Neural cell (in vitro differentiated cells): ENCODE data around the gene PRR5. TPM values are rescaled to one million over a fixed set of nuclear protein-coding genes. Genes with fewer than 3 reads are reported as not detected.

Source experiments
- H2AFZ ChIP-seq: fragments of 200-600, 300-800 bp; sonication (generic), shearing (Covaris generic); 2 replicates; pipeline ENCODE4 v1.6.0; 2014; ENCODE audit warnings: low read depth, mild to moderate bottlenecking, antibody characterized with exemption, low read length, moderate library complexity
- H3F3A ChIP-seq: fragments of 200-600 bp; shearing (Covaris generic); 2 replicates; pipeline ENCODE4 v1.6.1; 2016; ENCODE audit warnings: mild to moderate bottlenecking, moderate library complexity, mixed read lengths, antibody characterized with exemption, low read length; ENCODE audit not compliant: insufficient read depth, poor library complexity, severe bottlenecking
- H3K27ac ChIP-seq: fragments of 200-600, 300-800 bp; sonication (generic), shearing (Covaris generic); 2 replicates; pipeline ENCODE4 v1.5.1; 2014; ENCODE audit warnings: mild to moderate bottlenecking, low read length, moderate library complexity
- H3K27me3 ChIP-seq: fragments of 300-800, 200-600 bp; sonication (generic), shearing (Covaris generic); 2 replicates; pipeline ENCODE4 v1.6.0; 2014; ENCODE audit warnings: mild to moderate bottlenecking, low read depth, low read length, moderate library complexity; ENCODE audit not compliant: insufficient read depth
- H3K36me3 ChIP-seq: fragments of 300-800, 200-600 bp; sonication (generic), shearing (Covaris generic); 2 replicates; pipeline ENCODE4 v1.5.1; 2014; ENCODE audit warnings: mild to moderate bottlenecking, antibody characterized with exemption, low read length, moderate library complexity; ENCODE audit not compliant: insufficient read depth
- H3K4me2 ChIP-seq: fragments of 300-800, 200-600 bp; sonication (generic), shearing (Covaris generic); 2 replicates; pipeline ENCODE4 v1.6.0; 2014; ENCODE audit warnings: mild to moderate bottlenecking, low read length
- H3K4me3 ChIP-seq: fragments of 300-800, 200-600 bp; sonication (generic), shearing (Covaris generic); 2 replicates; pipeline ENCODE4 v1.5.1; 2014; ENCODE audit warnings: mild to moderate bottlenecking, low read length, moderate library complexity
- H3K79me2 ChIP-seq: fragments of 200-600 bp; shearing (Covaris generic); replicated peaks from 2 replicates; pipeline ENCODE4 v1.6.0; 2014; ENCODE audit warnings: mild to moderate bottlenecking, low read length, moderate library complexity; ENCODE audit not compliant: insufficient read depth
- H3K9ac ChIP-seq: fragments of 300-800, 200-600 bp; sonication (generic), shearing (Covaris generic); 2 replicates; pipeline ENCODE4 v1.6.1; 2016; ENCODE audit warnings: mild to moderate bottlenecking, low read length, mixed read lengths
- H3K9me2 ChIP-seq: fragments of 200-600 bp; shearing (Covaris generic); 2 replicates; pipeline ENCODE4 v1.6.1; 2016; ENCODE audit warnings: mild to moderate bottlenecking, low read length, mixed read lengths; ENCODE audit not compliant: insufficient read depth
- H3K9me3 ChIP-seq: fragments of 200-600, 300-800 bp; sonication (generic), shearing (Covaris generic); 2 replicates; pipeline ENCODE4 v1.6.1; 2016; ENCODE audit warnings: mild to moderate bottlenecking, mixed run types, low read length, moderate library complexity, mixed read lengths
- H4K20me1 ChIP-seq: fragments of 200-600 bp; shearing (Covaris generic); 2 replicates; pipeline ENCODE4 v1.6.1; 2016; ENCODE audit warnings: mild to moderate bottlenecking, mixed run types; ENCODE audit not compliant: insufficient read depth
- EP300 ChIP-seq: fragments of 450-650 bp; conservative IDR thresholded peaks from 2 replicates; pipeline ENCODE4 v1.6.1; 2014; ENCODE audit warnings: antibody characterized with exemption, mild to moderate bottlenecking, moderate library complexity; ENCODE audit not compliant: poor library complexity, severe bottlenecking
- EZH2 ChIP-seq: fragments of 200-600, 300-800 bp; shearing (Covaris generic), sonication (generic); IDR thresholded peaks from 2 replicates; pipeline ENCODE4 v1.6.1; 2014; ENCODE audit warnings: antibody characterized with exemption, low read length, borderline replicate concordance, mild to moderate bottlenecking; ENCODE audit not compliant: insufficient read depth, poor library complexity, severe bottlenecking
- MXI1 ChIP-seq: fragments of 450-650 bp; conservative IDR thresholded peaks from 2 replicates; pipeline ENCODE4 v1.6.1; 2014; ENCODE audit warnings: antibody characterized with exemption, mild to moderate bottlenecking; ENCODE audit not compliant: poor library complexity, severe bottlenecking
- POLR2AphosphoS5 ChIP-seq: IDR thresholded peaks from 2 replicates; pipeline ENCODE4 v1.6.1; 2012
- RAD21 ChIP-seq: fragments of 450-650 bp; conservative IDR thresholded peaks from 2 replicates; pipeline ENCODE4 v1.6.1; 2014; ENCODE audit warnings: antibody characterized with exemption, mild to moderate bottlenecking, moderate library complexity
- SMC3 ChIP-seq: fragments of 450-650 bp; conservative IDR thresholded peaks from 2 replicates; pipeline ENCODE4 v1.6.1; 2014; ENCODE audit warnings: antibody characterized with exemption, mild to moderate bottlenecking, moderate library complexity; ENCODE audit not compliant: poor library complexity
- TAF1 ChIP-seq: IDR thresholded peaks from 2 replicates; pipeline ENCODE4 v1.6.1; 2012; ENCODE audit warnings: low read depth
- polyA plus RNA-seq: library from polyadenylated mRNA; depleted of rRNA; stranded (reverse); fragments of >200 nt; gene quantifications from 2 replicates; pipeline ENCODE4 v1.2.3, GENCODE V29; 2014
- TF ChIP-seq, protein P1 (sequence below): fragments of 450-650 bp; IDR thresholded peaks from 2 replicates; pipeline ENCODE4 v1.5.1; 2014; ENCODE audit warnings: antibody characterized with exemption, mild to moderate bottlenecking, moderate library complexity; ENCODE audit not compliant: poor library complexity, severe bottlenecking
- TF ChIP-seq, protein P2 (sequence below): IDR thresholded peaks from 2 replicates; pipeline ENCODE4 v1.6.1; 2012; ENCODE audit warnings: borderline replicate concordance

The PRR5 gene
- polyA plus RNA-seq, 1 donor from 2014 or later = 16.2 TPM

- no peak overlapping the region for H3K4me2 ChIP-seq
- no peaks in the 10 kb centered on the region for H3K9me3 ChIP-seq
- no peaks in the 10 kb centered on the region for H4K20me1 ChIP-seq
- no peaks in the 10 kb centered on the region for H3F3A ChIP-seq
- no peaks in the 10 kb centered on the region for H3K36me3 ChIP-seq
- no peak overlapping the region for H2AFZ ChIP-seq
- H3K9ac ChIP-seq = no peak overlapping the region
- no peaks in the 10 kb centered on the region for H3K79me2 ChIP-seq
- no peak for TF ChIP-seq SMC3
- TF ChIP-seq, protein P1, sequence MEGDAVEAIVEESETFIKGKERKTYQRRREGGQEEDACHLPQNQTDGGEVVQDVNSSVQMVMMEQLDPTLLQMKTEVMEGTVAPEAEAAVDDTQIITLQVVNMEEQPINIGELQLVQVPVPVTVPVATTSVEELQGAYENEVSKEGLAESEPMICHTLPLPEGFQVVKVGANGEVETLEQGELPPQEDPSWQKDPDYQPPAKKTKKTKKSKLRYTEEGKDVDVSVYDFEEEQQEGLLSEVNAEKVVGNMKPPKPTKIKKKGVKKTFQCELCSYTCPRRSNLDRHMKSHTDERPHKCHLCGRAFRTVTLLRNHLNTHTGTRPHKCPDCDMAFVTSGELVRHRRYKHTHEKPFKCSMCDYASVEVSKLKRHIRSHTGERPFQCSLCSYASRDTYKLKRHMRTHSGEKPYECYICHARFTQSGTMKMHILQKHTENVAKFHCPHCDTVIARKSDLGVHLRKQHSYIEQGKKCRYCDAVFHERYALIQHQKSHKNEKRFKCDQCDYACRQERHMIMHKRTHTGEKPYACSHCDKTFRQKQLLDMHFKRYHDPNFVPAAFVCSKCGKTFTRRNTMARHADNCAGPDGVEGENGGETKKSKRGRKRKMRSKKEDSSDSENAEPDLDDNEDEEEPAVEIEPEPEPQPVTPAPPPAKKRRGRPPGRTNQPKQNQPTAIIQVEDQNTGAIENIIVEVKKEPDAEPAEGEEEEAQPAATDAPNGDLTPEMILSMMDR = no peak
- no peak for TF ChIP-seq RAD21
- TF ChIP-seq TAF1 = no peak
- no peak for TF ChIP-seq POLR2AphosphoS5
- TF ChIP-seq, protein P2, sequence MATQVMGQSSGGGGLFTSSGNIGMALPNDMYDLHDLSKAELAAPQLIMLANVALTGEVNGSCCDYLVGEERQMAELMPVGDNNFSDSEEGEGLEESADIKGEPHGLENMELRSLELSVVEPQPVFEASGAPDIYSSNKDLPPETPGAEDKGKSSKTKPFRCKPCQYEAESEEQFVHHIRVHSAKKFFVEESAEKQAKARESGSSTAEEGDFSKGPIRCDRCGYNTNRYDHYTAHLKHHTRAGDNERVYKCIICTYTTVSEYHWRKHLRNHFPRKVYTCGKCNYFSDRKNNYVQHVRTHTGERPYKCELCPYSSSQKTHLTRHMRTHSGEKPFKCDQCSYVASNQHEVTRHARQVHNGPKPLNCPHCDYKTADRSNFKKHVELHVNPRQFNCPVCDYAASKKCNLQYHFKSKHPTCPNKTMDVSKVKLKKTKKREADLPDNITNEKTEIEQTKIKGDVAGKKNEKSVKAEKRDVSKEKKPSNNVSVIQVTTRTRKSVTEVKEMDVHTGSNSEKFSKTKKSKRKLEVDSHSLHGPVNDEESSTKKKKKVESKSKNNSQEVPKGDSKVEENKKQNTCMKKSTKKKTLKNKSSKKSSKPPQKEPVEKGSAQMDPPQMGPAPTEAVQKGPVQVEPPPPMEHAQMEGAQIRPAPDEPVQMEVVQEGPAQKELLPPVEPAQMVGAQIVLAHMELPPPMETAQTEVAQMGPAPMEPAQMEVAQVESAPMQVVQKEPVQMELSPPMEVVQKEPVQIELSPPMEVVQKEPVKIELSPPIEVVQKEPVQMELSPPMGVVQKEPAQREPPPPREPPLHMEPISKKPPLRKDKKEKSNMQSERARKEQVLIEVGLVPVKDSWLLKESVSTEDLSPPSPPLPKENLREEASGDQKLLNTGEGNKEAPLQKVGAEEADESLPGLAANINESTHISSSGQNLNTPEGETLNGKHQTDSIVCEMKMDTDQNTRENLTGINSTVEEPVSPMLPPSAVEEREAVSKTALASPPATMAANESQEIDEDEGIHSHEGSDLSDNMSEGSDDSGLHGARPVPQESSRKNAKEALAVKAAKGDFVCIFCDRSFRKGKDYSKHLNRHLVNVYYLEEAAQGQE = no peak
- TF ChIP-seq EP300 = no peak
- no peak for TF ChIP-seq MXI1
- no peak for TF ChIP-seq EZH2
- H3K4me3 ChIP-seq = no peak overlapping the region
- H3K9me2 ChIP-seq = no peaks in the 10 kb centered on the region
- no peak overlapping the region for H3K27ac ChIP-seq
- no peaks in the 10 kb centered on the region for H3K27me3 ChIP-seq
These were observed 21.8 kb downstream of the PRR5 start for GRCh38 chr22:44723801-44724200.

DNA sequence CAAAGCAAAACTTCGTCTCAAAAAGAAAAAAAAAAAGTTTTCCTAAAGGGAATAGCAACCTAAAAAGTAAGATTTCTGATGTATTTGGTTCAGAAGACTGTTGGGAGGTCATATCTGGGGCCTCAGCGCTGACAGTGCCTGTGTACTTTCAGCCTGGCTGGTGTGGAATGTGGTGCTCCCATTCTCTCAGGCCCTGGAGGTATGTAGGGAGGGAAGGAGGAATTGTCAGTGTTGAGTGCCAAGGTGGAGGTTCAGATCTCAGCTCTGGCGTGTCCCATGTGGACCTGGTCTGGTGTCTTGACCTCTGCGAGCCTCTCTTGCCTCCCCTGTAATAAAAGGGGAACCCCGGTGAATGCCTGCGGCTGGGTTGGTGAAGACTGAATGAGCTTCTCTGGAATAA, 22.4 kb downstream of the PRR5 start:
- no peaks in the 10 kb centered on the region for H3K36me3 ChIP-seq
- no peaks in the 10 kb centered on the region for H3K79me2 ChIP-seq
- H2AFZ ChIP-seq = no peak overlapping the region
- no peaks in the 10 kb centered on the region for H3K27me3 ChIP-seq
- H3K9ac ChIP-seq = no peak overlapping the region
- no peaks in the 10 kb centered on the region for H3K9me2 ChIP-seq
- H3F3A ChIP-seq = no peaks in the 10 kb centered on the region
- TF ChIP-seq EZH2 = no peak
- no peak for TF ChIP-seq POLR2AphosphoS5
- TF ChIP-seq MXI1 = no peak
- TF ChIP-seq, protein P2 = no peak
- TF ChIP-seq, protein P1 = no peak
- no peak for TF ChIP-seq TAF1
- TF ChIP-seq RAD21 = no peak
- no peak for TF ChIP-seq EP300
- TF ChIP-seq SMC3 = no peak
- H3K4me2 ChIP-seq = no peak overlapping the region
- H3K27ac ChIP-seq = no peak overlapping the region
- no peaks in the 10 kb centered on the region for H4K20me1 ChIP-seq
- H3K4me3 ChIP-seq = no peak overlapping the region
- H3K9me3 ChIP-seq = no peaks in the 10 kb centered on the region
